Hepatocyte (in vitro differentiated cells): Measurements from ENCODE around the gene INTS3.

Source experiments
- CTCF ChIP-seq: fragments of 200-600 bp; sonication (generic); IDR thresholded peaks from 2 replicates; pipeline ENCODE4 v1.5.1; 2016; ENCODE audit warnings: antibody characterized with exemption, mild to moderate bottlenecking; ENCODE audit not compliant: poor library complexity
- EZH2 ChIP-seq: fragments of 200-600 bp; sonication (generic); IDR thresholded peaks from 2 replicates; pipeline ENCODE4 v1.6.1; 2016; ENCODE audit warnings: antibody characterized with exemption, mild to moderate bottlenecking, borderline replicate concordance

DNA sequence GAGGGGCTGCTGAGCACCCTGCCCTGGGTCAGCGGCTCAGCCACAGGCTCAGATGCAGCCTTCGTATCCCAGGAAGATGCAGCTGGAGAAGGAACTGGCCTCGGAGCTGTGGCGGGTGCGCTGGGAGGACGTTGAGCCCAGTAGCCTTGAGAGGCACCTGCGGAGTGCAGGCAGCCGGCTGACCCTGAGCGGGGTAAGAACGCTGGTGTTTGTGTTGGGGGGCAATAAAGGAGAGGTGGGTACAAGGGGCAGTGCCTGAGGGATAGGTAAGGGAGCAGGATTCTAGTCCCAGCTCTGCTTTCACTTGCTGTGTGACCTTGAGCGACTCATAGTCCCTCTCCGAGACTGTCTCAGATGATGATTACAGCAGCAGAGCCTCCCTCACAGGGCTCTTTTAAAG is 43.0 kb upstream of the INTS3 start:
- TF ChIP-seq CTCF (no peak), EZH2 (no peak)
